ENCODE measurements around the gene LRTM2.

GRCh38 chr12:1848146-1848545 lies 27.8 kb downstream of the LRTM2 start:
- TF ChIP-seq CTCF (IDR thresholded peaks at IDR 0.05; ENCODE audit: poor library complexity) (no peak), EZH2 (IDR thresholded peaks at IDR 0.05; ENCODE audit: borderline replicate concordance) (no peak), EZH2phosphoT487 (IDR thresholded peaks at IDR 0.05; ENCODE audit: low read depth, severe bottlenecking, unreplicated experiment) (no peak)
